Activated CD8-positive, alpha-beta T cell treated with anti-CD3 and anti-CD28 coated beads for 36 hours (primary cell): ENCODE results near the gene PAQR8. TPM values are rescaled to one million over a fixed set of nuclear protein-coding genes. Genes with fewer than 3 reads are reported as not detected.

Experiments
- ATAC-seq: fragments of 200-7000 bp; cut with Tn5 transposase; one replicate; pipeline ENCODE4 v1.10.0; 2021; ENCODE audit warnings: mild to moderate bottlenecking, moderate library complexity
- CTCF ChIA-PET: fragments of 350-600 bp; sonication (Branson Sonifier 250); formaldehyde crosslinking; loops from one replicate; lab custom pipeline; 2021; ENCODE audit warnings: antibody characterized with exemption; lab: Charles Lee
- POLR2A ChIA-PET: fragments of 350-600 bp; sonication (Branson Sonifier 250); formaldehyde crosslinking; loops from one replicate; lab custom pipeline; 2021; ENCODE audit warnings: antibody characterized with exemption; lab: Charles Lee
- DNase-seq: peaks from one replicate; pipeline ENCODE4 v3.0.0-alpha.2; 2020
- H3K27ac Mint-ChIP-seq: one replicate; pipeline ENCODE4 v1.8.0; 2021; ENCODE audit warnings: mild to moderate bottlenecking, mixed read lengths
- H3K27me3 Mint-ChIP-seq: one replicate; pipeline ENCODE4 v1.8.0; 2021; ENCODE audit warnings: mixed read lengths
- H3K36me3 Mint-ChIP-seq: one replicate; pipeline ENCODE4 v1.8.0; 2021; ENCODE audit warnings: low read depth, mixed read lengths
- H3K4me1 Mint-ChIP-seq: one replicate; pipeline ENCODE4 v1.8.0; 2021; ENCODE audit warnings: low read depth, mixed read lengths
- H3K4me3 Mint-ChIP-seq: one replicate; pipeline ENCODE4 v1.8.0; 2021; ENCODE audit warnings: mild to moderate bottlenecking, moderate library complexity, mixed read lengths
- H3K9me3 Mint-ChIP-seq: one replicate; pipeline ENCODE4 v1.8.0; 2021; ENCODE audit warnings: mixed read lengths
- CTCF ChIP-seq: fragments of 200-600 bp; IDR thresholded peaks from one replicate; pipeline ENCODE4 v1.8.0; 2022; ENCODE audit warnings: antibody characterized with exemption, mild to moderate bottlenecking
- intact Hi-C: fragments of 100-400 bp; cut with micrococcal nuclease; formaldehyde crosslinking; loops from one replicate; pipeline ENCODE4 v1.10.0; 2022
- total RNA-seq, 2 experiments: library from RNA; stranded (reverse); gene quantifications; one replicate each; pipeline ENCODE4 v1.2.3, GENCODE V29; 2021

The PAQR8 gene
- total RNA-seq, 2 experiments from 2014 or later, result 12.9 to 13.7 TPM

GRCh38 chr6:52363228-52363867, 1.4 kb downstream of the PAQR8 start:
- H3K27ac Mint-ChIP-seq, result peak overlapping the region; percentile 98
- H3K36me3 Mint-ChIP-seq, result peaks cover 46% of the 10 kb centered on the region
- DNase-seq (no peak), ATAC-seq (no peak)
- H3K9me3 Mint-ChIP-seq, result no peaks in the 10 kb centered on the region
- no peak for TF ChIP-seq CTCF
- POLR2A ChIA-PET, result interaction anchor here (0.6 to 4.5 kb wide), 13 partner anchors 11 to 83 kb away, joined by 3 to 54 read pairs (median 4); partner anchors contain the start of gene MCM3
- no peaks in the 10 kb centered on the region for H3K27me3 Mint-ChIP-seq
- intact Hi-C loops, result loop anchor here (5.0 kb wide), 2 partner anchors 34 to 76 kb away; no protein-coding TSS in a partner anchor
- peaks cover 51% of the 10 kb centered on the region for H3K4me1 Mint-ChIP-seq
- CTCF ChIA-PET, result interaction anchor here (0.7 to 9.4 kb wide), 13 partner anchors 11 to 308 kb away, joined by 3 to 102 read pairs (median 5); partner anchors contain the start of gene MCM3
- peak overlapping the region; percentile 100 for H3K4me3 Mint-ChIP-seq

- no peak for ATAC-seq
- no peak for DNase-seq
- Mint-ChIP-seq H3K9me3 (no peaks in the 10 kb centered on the region), H3K36me3 (peaks cover 58% of the 10 kb centered on the region), H3K27ac (no peak overlapping the region), H3K4me1 (peaks cover 63% of the 10 kb centered on the region), H3K4me3 (peak overlapping the region; percentile 100), H3K27me3 (no peaks in the 10 kb centered on the region)
- ChIA-PET CTCF (interaction anchor here (0.6 to 9.4 kb wide), 8 partner anchors 10 to 234 kb away, joined by 3 to 102 read pairs (median 4); partner anchors contain the start of gene MCM3), POLR2A (interaction anchor here (1.2 to 4.5 kb wide), 3 partner anchors 9 to 30 kb away, joined by 3 to 54 read pairs (median 3); no protein-coding TSS in a partner anchor)
- intact Hi-C loops, result loop anchor here (5.0 kb wide), 2 partner anchors 33 to 77 kb away; no protein-coding TSS in a partner anchor
- TF ChIP-seq CTCF, result no peak
Measured at GRCh38 chr6:52364480-52365166, 2.7 kb downstream of the PAQR8 start.

GRCh38 chr6:52365317-52365716, 3.4 kb downstream of the PAQR8 start:
- TF ChIP-seq CTCF, result no peak
- DNase-seq (no peak), ATAC-seq (no peak)
- Mint-ChIP-seq H3K9me3 (no peaks in the 10 kb centered on the region), H3K4me3 (no peak overlapping the region), H3K4me1 (peaks cover 68% of the 10 kb centered on the region), H3K27ac (no peak overlapping the region), H3K27me3 (no peaks in the 10 kb centered on the region), H3K36me3 (peaks cover 61% of the 10 kb centered on the region)
- POLR2A ChIA-PET, result no interaction called here
- intact Hi-C loops, result no loop called here
- CTCF ChIA-PET, result interaction anchor here (1.7 to 9.4 kb wide), 4 partner anchors 25 to 102 kb away, joined by 5 to 102 read pairs (median 62); partner anchors contain the start of gene MCM3

GRCh38 chr6:52365866-52366540, 4.1 kb downstream of the PAQR8 start:
- no peak for DNase-seq
- H3K9me3 Mint-ChIP-seq, result no peaks in the 10 kb centered on the region
- no peak overlapping the region for H3K4me3 Mint-ChIP-seq
- intact Hi-C loops, result no loop called here
- H3K4me1 Mint-ChIP-seq, result peaks cover 72% of the 10 kb centered on the region
- H3K27ac Mint-ChIP-seq, result no peak overlapping the region
- TF ChIP-seq CTCF, result no peak
- H3K36me3 Mint-ChIP-seq, result peaks cover 67% of the 10 kb centered on the region
- POLR2A ChIA-PET, result interaction anchor here (0.8 to 1.6 kb wide), 4 partner anchors 9 to 23 kb away, joined by 3 to 5 read pairs (median 4); no protein-coding TSS in a partner anchor
- H3K27me3 Mint-ChIP-seq, result no peaks in the 10 kb centered on the region
- no peak for ATAC-seq
- CTCF ChIA-PET, result interaction anchor here (0.7 to 9.4 kb wide), 5 partner anchors 10 to 81 kb away, joined by 3 to 102 read pairs (median 5); partner anchors contain the start of gene MCM3
